Heart left ventricle (tissue), 16 donors: ENCODE data around the gene WDR33. TPM values are rescaled to one million over a fixed set of nuclear protein-coding genes. Genes with fewer than 3 reads are reported as not detected.
A peak's percentile ranks its signal among the peaks of the same experiment; 100 is the strongest.

Source experiments
- ATAC-seq, 4 donors: fragments of 200-7000 bp; cut with Tn5 transposase; one replicate each; pipeline ENCODE4 v1.9.1; 2020 to 2022; ENCODE audit warnings: moderate library complexity in 4 of 4, mild to moderate bottlenecking in 3 of 4, moderate number of reproducible peaks in 1 of 4
- DNase-seq, 5 donors: peaks; one replicate each; pipeline ENCODE4 v3.0.0-alpha.2; 2020
- H3K27ac ChIP-seq, 12 donors: fragments of 200-600 bp; sonication (generic) in 4 of 12; one replicate each; pipeline versions ENCODE4 v1.5.0 to v1.8.0; 2016 to 2022; ENCODE audit warnings: mild to moderate bottlenecking in 2 of 12
- H3K27me3 ChIP-seq, 9 donors: fragments of 200-600 bp; sonication (generic) in 2 of 9; one replicate each; pipeline versions ENCODE4 v1.5.1 to v1.8.0; 2016 to 2022; ENCODE audit warnings: mild to moderate bottlenecking in 3 of 9
- H3K36me3 ChIP-seq, 9 donors: fragments of 200-600 bp; sonication (generic) in 2 of 9; one replicate each; pipeline versions ENCODE4 v1.5.0 to v1.8.0; 2018 to 2022; ENCODE audit warnings: mild to moderate bottlenecking in 2 of 9
- H3K4me1 ChIP-seq, 12 donors: fragments of 200-600 bp; sonication (generic) in 4 of 12; one replicate each; pipeline versions ENCODE4 v1.5.0 to v1.8.0; 2016 to 2022; ENCODE audit warnings: mild to moderate bottlenecking in 3 of 12
- H3K4me3 ChIP-seq, 12 donors: fragments of 200-600 bp; sonication (generic) in 4 of 12; one replicate each; pipeline versions ENCODE4 v1.5.0 to v1.8.0; 2017 to 2022; ENCODE audit warnings: mild to moderate bottlenecking in 9 of 12, moderate library complexity in 4 of 12
- H3K9me3 ChIP-seq, 12 donors: fragments of 200-600 bp; sonication (generic) in 4 of 12; one replicate each; pipeline versions ENCODE4 v1.5.0 to v1.8.0; 2016 to 2022; ENCODE audit warnings: mild to moderate bottlenecking in 1 of 12
- POLR2A ChIP-seq, 2 donors: fragments of 450-650 bp; IDR thresholded peaks; one replicate each; pipeline ENCODE4 v1.6.1; 2017; ENCODE audit warnings: antibody characterized with exemption in 2 of 2, mild to moderate bottlenecking in 2 of 2, moderate library complexity in 2 of 2
- WGBS, 4 donors: extraction: QIAGEN DNeasy Blood & Tissue Kit in 2 of 4; methylation state at CpG; one replicate each; pipeline versions ENCODE4 v1.1.5 to v1.1.7; 2013 to 2018; 5-methylcytosine and 5-hydroxymethylcytosine counted together
- intact Hi-C, 10 donors: fragments of 100-400 bp; cut with DNase I; formaldehyde crosslinking; loops; one replicate each; pipeline versions ENCODE4 v1.11.1 to v1.14.2; 2022
- polyA plus RNA-seq, 2 donors: library from polyadenylated mRNA; stranded (reverse); fragments of 200-250 nt; gene quantifications; one replicate each; pipeline ENCODE4 v1.2.3, GENCODE V29; 2013
- total RNA-seq, 9 donors: library from RNA; depleted of rRNA in 2 of 9; stranded (reverse); fragments of >200 nt in 2 of 9; fragmentation: NEBNext Ultra II Directional in 3 of 9; extraction: Animal tissue kit (Norgen Biotek cat#: 25700) in 3 of 9; gene quantifications; one replicate each; pipeline versions ENCODE4 v1.1.0 to v1.2.4, GENCODE V29; 2016 to 2023
- TF ChIP-seq, protein P1 (sequence below), 12 donors: fragments of 200-600 bp; sonication (generic) in 4 of 12; IDR thresholded peaks; one replicate each; pipeline versions ENCODE4 v1.5.0 to v1.8.0; 2018 to 2022; ENCODE audit warnings: antibody characterized with exemption in 12 of 12, mild to moderate bottlenecking in 5 of 12
- donor health status: ischemic (EF 13 %, LVEDD 7.1; RV severe dilation, severe dysfunction).
- donor health status: healthy with polysubstance abuse.
- donor health status: DM: no; HTN: yes; CAD: no.
- donor health status: DM: no; HTN: no; CAD: no.
- donor health status: ischemic (EF 25% LVEDD 6.9; RV normal size, moderate dysfunction).
- donor health status: ischemic (EF 25% LVEDD 5.7; RV mildly dilated, moderate dysfunction).
- donor health status: healthy.
- donor health status: DM: yes; HTN: yes; CAD: no.
- donor health status: ischemic (EF 35%, LVEDD 5.7; RV mildly dilated, moderate dysfunction).
- donor health status: nonischemic (EF 11% LVEDD 7.7; RV severe dilation, severe dysfunction).
- donor health status: DM: yes; HTN: yes; CAD: no.
- donor health status: PGD.
- donor health status: ischemic (EF 29% LVEDD 5.4; RV normal size, mild dysfunction).
- donor health status: nonischemic (EF 23%, LVEDD 6.1; RV moderate dilation, normal function).

The WDR33 gene
- total and polyA plus RNA-seq, 11 donors, result 15.4 to 49.9 (median 41.1) TPM

DNA sequence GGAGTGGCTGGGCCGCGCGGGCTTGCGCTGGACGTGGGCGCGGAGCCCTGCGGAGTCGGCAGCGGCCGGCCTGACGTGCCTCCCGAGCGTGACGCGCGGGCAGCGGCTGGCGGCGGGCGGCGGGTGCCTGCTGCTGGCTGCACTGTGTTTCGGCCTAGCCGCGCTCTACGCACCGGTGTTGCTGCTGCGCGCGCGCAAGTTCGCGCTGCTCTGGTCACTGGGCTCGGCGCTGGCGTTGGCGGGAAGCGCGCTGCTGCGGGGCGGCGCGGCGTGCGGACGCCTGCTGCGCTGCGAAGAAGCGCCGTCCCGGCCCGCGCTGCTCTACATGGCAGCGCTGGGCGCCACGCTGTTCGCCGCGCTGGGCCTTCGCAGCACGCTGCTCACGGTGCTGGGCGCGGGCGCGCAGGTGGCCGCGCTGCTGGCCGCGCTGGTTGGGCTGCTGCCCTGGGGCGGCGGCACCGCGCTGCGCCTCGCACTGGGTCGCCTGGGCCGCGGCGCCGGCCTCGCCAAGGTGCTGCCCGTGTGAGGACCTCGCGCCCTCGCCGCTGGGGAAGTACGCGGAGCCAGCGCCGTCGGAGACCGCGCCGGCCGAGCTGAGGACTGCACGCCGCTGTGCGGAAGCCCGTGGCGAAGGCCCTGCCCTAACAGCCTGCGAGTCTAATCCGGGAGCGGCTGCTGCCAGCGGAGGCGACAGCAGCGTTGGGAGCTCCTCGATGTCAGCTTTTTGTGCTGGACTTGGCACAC, 109.1 kb downstream of the WDR33 start:
- H3K27me3 ChIP-seq, result no peaks in the 10 kb centered on the region
- peaks cover 0 to 31% (median 15%) of the 10 kb centered on the region in 9 donors for H3K36me3 ChIP-seq
- H3K9me3 ChIP-seq, result no peaks in the 10 kb centered on the region
- peak overlapping the region; percentile 90 to 99 (median 96) for H3K27ac ChIP-seq
- peak; percentile 32 to 74 (median 72) for ATAC-seq
- no peak for TF ChIP-seq POLR2A (IDR thresholded peaks at IDR 0.05)
- TF ChIP-seq, protein P1, sequence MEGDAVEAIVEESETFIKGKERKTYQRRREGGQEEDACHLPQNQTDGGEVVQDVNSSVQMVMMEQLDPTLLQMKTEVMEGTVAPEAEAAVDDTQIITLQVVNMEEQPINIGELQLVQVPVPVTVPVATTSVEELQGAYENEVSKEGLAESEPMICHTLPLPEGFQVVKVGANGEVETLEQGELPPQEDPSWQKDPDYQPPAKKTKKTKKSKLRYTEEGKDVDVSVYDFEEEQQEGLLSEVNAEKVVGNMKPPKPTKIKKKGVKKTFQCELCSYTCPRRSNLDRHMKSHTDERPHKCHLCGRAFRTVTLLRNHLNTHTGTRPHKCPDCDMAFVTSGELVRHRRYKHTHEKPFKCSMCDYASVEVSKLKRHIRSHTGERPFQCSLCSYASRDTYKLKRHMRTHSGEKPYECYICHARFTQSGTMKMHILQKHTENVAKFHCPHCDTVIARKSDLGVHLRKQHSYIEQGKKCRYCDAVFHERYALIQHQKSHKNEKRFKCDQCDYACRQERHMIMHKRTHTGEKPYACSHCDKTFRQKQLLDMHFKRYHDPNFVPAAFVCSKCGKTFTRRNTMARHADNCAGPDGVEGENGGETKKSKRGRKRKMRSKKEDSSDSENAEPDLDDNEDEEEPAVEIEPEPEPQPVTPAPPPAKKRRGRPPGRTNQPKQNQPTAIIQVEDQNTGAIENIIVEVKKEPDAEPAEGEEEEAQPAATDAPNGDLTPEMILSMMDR (IDR thresholded peaks at IDR 0.05), result peak in 8 of 12 donors; percentile 11 to 47 (median 27)
- H3K4me1 ChIP-seq, result peaks cover 0 to 45% (median 38%) of the 10 kb centered on the region in 12 donors
- peak; percentile 74 to 90 (median 86) for DNase-seq
- peak overlapping the region; percentile 39 to 88 (median 69) for H3K4me3 ChIP-seq
- intact Hi-C loops, result loop anchor here in 9 of 10 donors (2.0 to 10.0 kb wide), 8 partner anchors 50 to 187 kb away; partner anchors contain the start of genes IWS1 (in 4 of the 9), POLR2D (in 4 of the 9) and WDR33 (in 3 of the 9)
- 0 to 1% (median 0%) methylated on average over 67 to 108 of the region's 108 CpGs for WGBS, 4 donors

DNA sequence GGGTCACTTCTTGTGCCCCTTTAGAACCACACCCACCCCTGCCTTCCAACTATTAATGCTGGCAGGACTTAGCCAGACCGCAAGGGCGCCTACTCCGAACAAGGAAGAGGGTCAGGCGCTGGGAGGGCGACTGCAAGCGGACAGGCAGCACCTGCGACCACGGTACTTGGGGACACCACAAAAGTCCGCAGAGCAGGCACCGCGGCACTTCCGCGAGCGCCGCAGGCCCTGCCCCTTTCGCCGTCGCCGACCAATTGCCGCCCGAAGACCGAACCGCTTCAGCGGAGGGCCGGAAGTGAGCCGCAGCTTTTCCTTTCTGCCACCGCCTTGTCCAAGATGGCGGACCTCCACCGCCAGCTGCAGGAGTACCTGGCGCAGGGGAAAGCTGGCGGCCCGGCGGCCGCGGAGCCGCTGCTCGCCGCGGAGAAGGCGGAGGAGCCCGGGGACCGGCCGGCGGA, 109.7 kb downstream of the WDR33 start, which contains the start of gene SFT2D3:
Gene SFT2D3, plus strand, starts transcription at position 305 of the 458 bp plus-strand sequence. Its CDS starts 32 bp downstream, at position 337.
- peak within 1 kb of the TSS; percentile 39 to 88 (median 69) for H3K4me3 ChIP-seq
- DNase-seq (peak; percentile 93 to 95 (median 95)), ATAC-seq (peak; percentile 88 to 94 (median 88))
- H3K4me1 ChIP-seq, result peaks cover 0 to 45% (median 38%) of the 10 kb centered on the region in 12 donors
- peaks cover 0 to 26% (median 9%) of the 10 kb centered on the region in 9 donors for H3K36me3 ChIP-seq
- WGBS, 4 donors, result 0% methylated on average over 38 to 44 of the region's 44 CpGs
- intact Hi-C loops, result loop anchor here in 9 of 10 donors (5.0 to 10.0 kb wide), 7 partner anchors 49 to 186 kb away; partner anchors contain the start of genes IWS1 (in 4 of the 9), POLR2D (in 4 of the 9) and WDR33 (in 3 of the 9)
- H3K9me3 ChIP-seq, result no peaks in the 10 kb centered on the region
- peak in 1 of 2 donors; percentile 90 for TF ChIP-seq POLR2A (IDR thresholded peaks at IDR 0.05)
- TF ChIP-seq, protein P1 (IDR thresholded peaks at IDR 0.05), result no peak
- H3K27ac ChIP-seq, result peak within 1 kb of the TSS; percentile 90 to 99 (median 96)
- H3K27me3 ChIP-seq, result no peaks in the 10 kb centered on the region

DNA sequence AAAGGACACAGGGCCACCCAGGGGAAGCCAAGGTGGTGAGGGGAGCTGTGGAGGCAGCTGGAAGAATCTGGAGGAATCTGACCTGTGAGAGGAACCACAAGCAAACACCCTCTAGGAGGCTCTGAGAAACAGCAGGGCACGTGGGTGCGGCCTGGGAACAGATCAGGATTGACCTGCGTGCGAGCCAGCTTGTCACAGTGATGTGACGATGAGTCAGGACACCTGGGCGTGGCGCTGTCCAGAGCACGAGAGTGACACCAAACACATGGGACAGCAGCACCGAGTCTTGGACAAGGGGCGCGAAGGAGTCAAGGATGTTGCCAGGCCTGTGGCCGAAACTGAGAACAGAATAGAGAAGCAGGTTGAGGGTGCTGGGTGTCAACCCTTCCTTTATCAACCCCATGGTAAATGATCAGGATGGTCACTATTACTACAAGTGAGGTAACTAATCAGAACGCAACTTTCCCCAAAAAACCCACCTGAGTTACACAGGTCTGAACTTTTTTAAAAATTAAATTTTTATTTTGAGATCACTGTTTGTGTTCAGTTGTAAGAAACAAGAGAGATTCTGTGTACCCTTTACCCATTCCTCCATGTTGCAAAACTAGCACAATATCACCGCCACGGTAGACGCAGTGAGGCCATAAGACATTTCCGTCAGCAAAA, 110.3 kb downstream of the WDR33 start:
- peak overlapping the region; percentile 39 to 88 (median 69) for H3K4me3 ChIP-seq
- no peak for TF ChIP-seq POLR2A (IDR thresholded peaks at IDR 0.05)
- TF ChIP-seq, protein P1 (IDR thresholded peaks at IDR 0.05), result no peak
- ATAC-seq (peak; percentile 9 to 38 (median 30)), DNase-seq (peak; percentile 43 to 82 (median 68))
- H3K27me3 ChIP-seq, result no peaks in the 10 kb centered on the region
- peak overlapping the region; percentile 90 to 99 (median 96) for H3K27ac ChIP-seq
- H3K4me1 ChIP-seq, result peaks cover 0 to 49% (median 38%) of the 10 kb centered on the region in 12 donors
- intact Hi-C loops, result loop anchor here in 9 of 10 donors (5.0 to 10.0 kb wide), 7 partner anchors 48 to 186 kb away; partner anchors contain the start of genes IWS1 (in 4 of the 9), POLR2D (in 4 of the 9) and WDR33 (in 3 of the 9)
- peaks cover 0 to 20% (median 4%) of the 10 kb centered on the region in 9 donors for H3K36me3 ChIP-seq
- WGBS, 4 donors, result 47 to 57% (median 50%) methylated on average over 17 of the region's 17 CpGs
- H3K9me3 ChIP-seq, result no peaks in the 10 kb centered on the region
